ENCODE measurements around the gene C2CD4D. TPM values are rescaled to one million over a fixed set of nuclear protein-coding genes. Genes with fewer than 3 reads are reported as not detected.

The C2CD4D gene
- total and polyA plus RNA-seq, 2 of the 13 experiments (the other 11 are each of a cell fraction or from before 2014, with no cell fraction given) = not detected

DNA sequence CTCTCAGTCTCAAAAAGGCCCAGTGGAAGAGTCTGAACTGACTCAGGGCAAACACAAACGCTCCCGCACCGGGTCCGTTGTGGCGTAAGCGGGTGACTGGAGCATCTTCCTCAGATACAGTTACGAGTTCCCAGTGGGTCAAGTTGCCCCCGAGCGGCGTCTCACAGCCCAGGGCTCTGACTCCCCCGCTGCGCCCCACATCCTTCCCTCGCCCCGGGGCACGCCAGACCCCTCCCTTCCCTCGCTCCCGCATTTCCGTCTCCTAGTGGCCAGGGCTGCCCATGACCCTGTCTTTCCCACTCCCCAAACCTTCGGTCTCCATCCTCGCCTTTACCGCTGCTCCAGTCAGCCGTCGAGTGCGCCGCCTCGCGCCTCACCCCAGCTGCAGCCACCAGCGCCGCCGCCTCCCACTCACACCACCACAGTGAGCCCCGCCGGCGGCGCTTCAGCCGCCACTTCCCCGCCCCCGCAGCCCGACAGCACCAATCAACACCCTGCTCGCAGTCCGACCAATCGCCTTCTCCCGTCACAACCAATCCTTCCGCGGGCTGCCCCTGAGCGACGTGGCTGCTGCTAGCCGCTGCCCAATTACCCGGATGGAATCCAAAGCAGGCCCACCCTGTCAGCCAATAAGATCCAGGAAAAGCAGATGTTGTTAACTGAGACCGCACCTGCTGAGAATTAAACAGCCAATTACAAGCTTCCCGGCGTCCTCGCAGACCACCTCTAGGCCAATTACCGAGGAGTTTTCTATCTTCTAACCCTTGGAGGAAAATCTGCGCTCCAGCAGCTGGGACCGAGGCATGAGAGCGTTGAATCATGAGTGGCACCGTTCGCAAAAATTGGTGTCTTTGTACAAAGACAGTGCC lies 49.3 kb downstream of the C2CD4D start, which contains the start of gene TDRKH (continued):
- TF ChIP-seq, protein P1, sequence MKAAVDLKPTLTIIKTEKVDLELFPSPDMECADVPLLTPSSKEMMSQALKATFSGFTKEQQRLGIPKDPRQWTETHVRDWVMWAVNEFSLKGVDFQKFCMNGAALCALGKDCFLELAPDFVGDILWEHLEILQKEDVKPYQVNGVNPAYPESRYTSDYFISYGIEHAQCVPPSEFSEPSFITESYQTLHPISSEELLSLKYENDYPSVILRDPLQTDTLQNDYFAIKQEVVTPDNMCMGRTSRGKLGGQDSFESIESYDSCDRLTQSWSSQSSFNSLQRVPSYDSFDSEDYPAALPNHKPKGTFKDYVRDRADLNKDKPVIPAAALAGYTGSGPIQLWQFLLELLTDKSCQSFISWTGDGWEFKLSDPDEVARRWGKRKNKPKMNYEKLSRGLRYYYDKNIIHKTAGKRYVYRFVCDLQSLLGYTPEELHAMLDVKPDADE (CRISPR knock-in tag; IDR thresholded peaks at IDR 0.05) = peak; percentile 67; the same call in 1 of the 2 replicates
- TF ChIP-seq EHMT2 (IDR thresholded peaks at IDR 0.05; ENCODE audit: borderline replicate concordance, low read depth, low read length) (no peak; the same call in 1 of the 2 replicates), ZBTB3 (CRISPR knock-in tag; IDR thresholded peaks at IDR 0.05; ENCODE audit: borderline replicate concordance, low read depth) (no peak), ZBTB8A (CRISPR knock-in tag; IDR thresholded peaks at IDR 0.05; ENCODE audit: borderline replicate concordance, low read depth) (no peak), ZNF17 (CRISPR knock-in tag; IDR thresholded peaks at IDR 0.05) (no peak), NFKBIZ (CRISPR knock-in tag; IDR thresholded peaks at IDR 0.05) (no peak; the same call in 1 of the 2 replicates), CBX2 (IDR thresholded peaks at IDR 0.05; ENCODE audit: low read depth, low read length) (no peak), CBX2 (CRISPR knock-in tag; IDR thresholded peaks at IDR 0.05; ENCODE audit: low read depth) (no peak), ZNF879 (CRISPR knock-in tag; IDR thresholded peaks at IDR 0.05) (0 out of 2 replicates have a peak, but pooled peaks have one; percentile 21), ZSCAN20 (CRISPR knock-in tag; IDR thresholded peaks at IDR 0.05; ENCODE audit: borderline replicate concordance) (no peak), NCOA5 (CRISPR knock-in tag; IDR thresholded peaks at IDR 0.05) (no peak), ZFP36L1 (CRISPR knock-in tag; IDR thresholded peaks at IDR 0.05) (no peak), NPAS2 (CRISPR knock-in tag; IDR thresholded peaks at IDR 0.05; ENCODE audit: borderline replicate concordance) (no peak), NBN (conservative IDR thresholded peaks at IDR 0.05) (no peak), FOXC1 (CRISPR knock-in tag; IDR thresholded peaks at IDR 0.05; ENCODE audit: borderline replicate concordance) (0 out of 2 replicates have a peak, but pooled peaks have one; percentile 78)
- TF ChIP-seq, protein P2, sequence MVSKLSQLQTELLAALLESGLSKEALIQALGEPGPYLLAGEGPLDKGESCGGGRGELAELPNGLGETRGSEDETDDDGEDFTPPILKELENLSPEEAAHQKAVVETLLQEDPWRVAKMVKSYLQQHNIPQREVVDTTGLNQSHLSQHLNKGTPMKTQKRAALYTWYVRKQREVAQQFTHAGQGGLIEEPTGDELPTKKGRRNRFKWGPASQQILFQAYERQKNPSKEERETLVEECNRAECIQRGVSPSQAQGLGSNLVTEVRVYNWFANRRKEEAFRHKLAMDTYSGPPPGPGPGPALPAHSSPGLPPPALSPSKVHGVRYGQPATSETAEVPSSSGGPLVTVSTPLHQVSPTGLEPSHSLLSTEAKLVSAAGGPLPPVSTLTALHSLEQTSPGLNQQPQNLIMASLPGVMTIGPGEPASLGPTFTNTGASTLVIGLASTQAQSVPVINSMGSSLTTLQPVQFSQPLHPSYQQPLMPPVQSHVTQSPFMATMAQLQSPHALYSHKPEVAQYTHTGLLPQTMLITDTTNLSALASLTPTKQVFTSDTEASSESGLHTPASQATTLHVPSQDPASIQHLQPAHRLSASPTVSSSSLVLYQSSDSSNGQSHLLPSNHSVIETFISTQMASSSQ (IDR thresholded peaks at IDR 0.05; ENCODE audit: low read depth) = no peak
- TF ChIP-seq, protein P2 (CRISPR knock-in tag; IDR thresholded peaks at IDR 0.05; ENCODE audit: borderline replicate concordance) = 0 out of 2 replicates have a peak, but pooled peaks have one; percentile 33
- TF ChIP-seq, protein P3, sequence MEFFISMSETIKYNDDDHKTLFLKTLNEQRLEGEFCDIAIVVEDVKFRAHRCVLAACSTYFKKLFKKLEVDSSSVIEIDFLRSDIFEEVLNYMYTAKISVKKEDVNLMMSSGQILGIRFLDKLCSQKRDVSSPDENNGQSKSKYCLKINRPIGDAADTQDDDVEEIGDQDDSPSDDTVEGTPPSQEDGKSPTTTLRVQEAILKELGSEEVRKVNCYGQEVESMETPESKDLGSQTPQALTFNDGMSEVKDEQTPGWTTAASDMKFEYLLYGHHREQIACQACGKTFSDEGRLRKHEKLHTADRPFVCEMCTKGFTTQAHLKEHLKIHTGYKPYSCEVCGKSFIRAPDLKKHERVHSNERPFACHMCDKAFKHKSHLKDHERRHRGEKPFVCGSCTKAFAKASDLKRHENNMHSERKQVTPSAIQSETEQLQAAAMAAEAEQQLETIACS (CRISPR knock-in tag; IDR thresholded peaks at IDR 0.05) = no peak
- TF ChIP-seq, protein P4, sequence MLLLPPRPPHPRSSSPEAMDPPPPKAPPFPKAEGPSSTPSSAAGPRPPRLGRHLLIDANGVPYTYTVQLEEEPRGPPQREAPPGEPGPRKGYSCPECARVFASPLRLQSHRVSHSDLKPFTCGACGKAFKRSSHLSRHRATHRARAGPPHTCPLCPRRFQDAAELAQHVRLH (CRISPR knock-in tag; IDR thresholded peaks at IDR 0.05; ENCODE audit: borderline replicate concordance, low read depth) = peak; percentile 77
- TF ChIP-seq, protein P5, sequence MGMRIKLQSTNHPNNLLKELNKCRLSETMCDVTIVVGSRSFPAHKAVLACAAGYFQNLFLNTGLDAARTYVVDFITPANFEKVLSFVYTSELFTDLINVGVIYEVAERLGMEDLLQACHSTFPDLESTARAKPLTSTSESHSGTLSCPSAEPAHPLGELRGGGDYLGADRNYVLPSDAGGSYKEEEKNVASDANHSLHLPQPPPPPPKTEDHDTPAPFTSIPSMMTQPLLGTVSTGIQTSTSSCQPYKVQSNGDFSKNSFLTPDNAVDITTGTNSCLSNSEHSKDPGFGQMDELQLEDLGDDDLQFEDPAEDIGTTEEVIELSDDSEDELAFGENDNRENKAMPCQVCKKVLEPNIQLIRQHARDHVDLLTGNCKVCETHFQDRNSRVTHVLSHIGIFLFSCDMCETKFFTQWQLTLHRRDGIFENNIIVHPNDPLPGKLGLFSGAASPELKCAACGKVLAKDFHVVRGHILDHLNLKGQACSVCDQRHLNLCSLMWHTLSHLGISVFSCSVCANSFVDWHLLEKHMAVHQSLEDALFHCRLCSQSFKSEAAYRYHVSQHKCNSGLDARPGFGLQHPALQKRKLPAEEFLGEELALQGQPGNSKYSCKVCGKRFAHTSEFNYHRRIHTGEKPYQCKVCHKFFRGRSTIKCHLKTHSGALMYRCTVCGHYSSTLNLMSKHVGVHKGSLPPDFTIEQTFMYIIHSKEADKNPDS (CRISPR knock-in tag; IDR thresholded peaks at IDR 0.05) = no peak

Measured in HepG2 (cell line).